ENCODE results near the gene CA11. TPM values are rescaled to one million over a fixed set of nuclear protein-coding genes. Genes with fewer than 3 reads are reported as not detected.
A peak's percentile ranks its signal among the peaks of the same experiment; 100 is the strongest.

CA11 gene
- total and polyA plus RNA-seq, 9 of the 15 experiments (the other 6 are each of a cell fraction or from before 2014, with no cell fraction given) = 2.9 to 19.9 (median 8.3) TPM

DNA sequence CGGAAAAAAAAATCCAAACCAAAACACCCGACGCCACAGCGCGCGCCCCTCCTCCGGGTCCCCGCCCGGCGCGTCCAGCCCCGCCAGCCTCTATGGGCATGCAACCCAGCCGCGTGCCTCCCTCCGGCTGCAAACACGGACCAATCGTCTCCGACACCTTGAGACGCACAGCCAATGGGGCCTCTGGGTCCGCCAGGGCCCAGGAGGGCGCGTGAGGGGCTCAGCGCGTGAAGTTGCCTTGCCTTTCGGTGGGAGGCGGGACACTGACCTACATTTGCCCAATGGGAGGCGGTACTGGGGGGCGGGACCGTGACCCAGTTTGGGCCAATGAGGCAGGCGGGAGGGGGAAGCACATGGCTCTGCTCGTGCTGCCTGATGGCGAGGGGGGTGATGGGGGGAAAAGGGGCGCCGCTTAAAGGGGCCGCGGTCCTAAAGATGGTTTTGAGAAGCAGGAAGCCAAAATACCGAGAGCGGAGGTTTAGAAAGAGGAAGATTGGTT, 8.5 kb downstream of the CA11 start (continued):
- no peak for TF ChIP-seq NR2C1 (IDR thresholded peaks at IDR 0.05)
- TF ChIP-seq NR2C1 (tag; IDR thresholded peaks at IDR 0.05) = no peak
- TF ChIP-seq, protein P1, sequence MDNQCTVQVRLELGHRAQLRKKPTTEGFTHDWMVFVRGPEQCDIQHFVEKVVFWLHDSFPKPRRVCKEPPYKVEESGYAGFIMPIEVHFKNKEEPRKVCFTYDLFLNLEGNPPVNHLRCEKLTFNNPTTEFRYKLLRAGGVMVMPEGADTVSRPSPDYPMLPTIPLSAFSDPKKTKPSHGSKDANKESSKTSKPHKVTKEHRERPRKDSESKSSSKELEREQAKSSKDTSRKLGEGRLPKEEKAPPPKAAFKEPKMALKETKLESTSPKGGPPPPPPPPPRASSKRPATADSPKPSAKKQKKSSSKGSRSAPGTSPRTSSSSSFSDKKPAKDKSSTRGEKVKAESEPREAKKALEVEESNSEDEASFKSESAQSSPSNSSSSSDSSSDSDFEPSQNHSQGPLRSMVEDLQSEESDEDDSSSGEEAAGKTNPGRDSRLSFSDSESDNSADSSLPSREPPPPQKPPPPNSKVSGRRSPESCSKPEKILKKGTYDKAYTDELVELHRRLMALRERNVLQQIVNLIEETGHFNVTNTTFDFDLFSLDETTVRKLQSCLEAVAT (IDR thresholded peaks at IDR 0.05) = 0 out of 4 replicates have a peak, but pooled peaks of 1 of the 2 experiments have one; percentile 18
- no peak for TF ChIP-seq KLF16 (IDR thresholded peaks at IDR 0.05)
- no peak for TF ChIP-seq CAMTA2 (CRISPR knock-in tag; conservative IDR thresholded peaks at IDR 0.05)
- TF ChIP-seq GTF2A2 (tag; IDR thresholded peaks at IDR 0.05) = no peak
- TF ChIP-seq, protein P2, sequence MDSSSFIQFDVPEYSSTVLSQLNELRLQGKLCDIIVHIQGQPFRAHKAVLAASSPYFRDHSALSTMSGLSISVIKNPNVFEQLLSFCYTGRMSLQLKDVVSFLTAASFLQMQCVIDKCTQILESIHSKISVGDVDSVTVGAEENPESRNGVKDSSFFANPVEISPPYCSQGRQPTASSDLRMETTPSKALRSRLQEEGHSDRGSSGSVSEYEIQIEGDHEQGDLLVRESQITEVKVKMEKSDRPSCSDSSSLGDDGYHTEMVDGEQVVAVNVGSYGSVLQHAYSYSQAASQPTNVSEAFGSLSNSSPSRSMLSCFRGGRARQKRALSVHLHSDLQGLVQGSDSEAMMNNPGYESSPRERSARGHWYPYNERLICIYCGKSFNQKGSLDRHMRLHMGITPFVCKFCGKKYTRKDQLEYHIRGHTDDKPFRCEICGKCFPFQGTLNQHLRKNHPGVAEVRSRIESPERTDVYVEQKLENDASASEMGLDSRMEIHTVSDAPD (CRISPR knock-in tag; IDR thresholded peaks at IDR 0.05) = no peak
- TF ChIP-seq RUNX1 (IDR thresholded peaks at IDR 0.05; ENCODE audit: low read depth) = no peak
- no peak for TF ChIP-seq RFX1 (IDR thresholded peaks at IDR 0.05)
- no peak for TF ChIP-seq ZNF57 (CRISPR knock-in tag; IDR thresholded peaks at IDR 0.05)
- peak; percentile 90 for TF ChIP-seq CXXC5 (CRISPR knock-in tag; IDR thresholded peaks at IDR 0.05)
- TF ChIP-seq, protein P3, sequence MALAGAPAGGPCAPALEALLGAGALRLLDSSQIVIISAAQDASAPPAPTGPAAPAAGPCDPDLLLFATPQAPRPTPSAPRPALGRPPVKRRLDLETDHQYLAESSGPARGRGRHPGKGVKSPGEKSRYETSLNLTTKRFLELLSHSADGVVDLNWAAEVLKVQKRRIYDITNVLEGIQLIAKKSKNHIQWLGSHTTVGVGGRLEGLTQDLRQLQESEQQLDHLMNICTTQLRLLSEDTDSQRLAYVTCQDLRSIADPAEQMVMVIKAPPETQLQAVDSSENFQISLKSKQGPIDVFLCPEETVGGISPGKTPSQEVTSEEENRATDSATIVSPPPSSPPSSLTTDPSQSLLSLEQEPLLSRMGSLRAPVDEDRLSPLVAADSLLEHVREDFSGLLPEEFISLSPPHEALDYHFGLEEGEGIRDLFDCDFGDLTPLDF (CRISPR knock-in tag; IDR thresholded peaks at IDR 0.05) = peak; percentile 73
- TF ChIP-seq NFATC3 (IDR thresholded peaks at IDR 0.05) = no peak
- TF ChIP-seq ZNF316 (IDR thresholded peaks at IDR 0.05) = no peak
- peak; percentile 75; the same call in 1 of the 2 replicates for TF ChIP-seq ZNF263 (CRISPR knock-in tag; IDR thresholded peaks at IDR 0.05; ENCODE audit: borderline replicate concordance)
- no peak for TF ChIP-seq ZNF764 (CRISPR knock-in tag; IDR thresholded peaks at IDR 0.05; ENCODE audit: low read depth)
- no peak for TF ChIP-seq ZNF830 (CRISPR knock-in tag; IDR thresholded peaks at IDR 0.05)
- TF ChIP-seq, protein P4, sequence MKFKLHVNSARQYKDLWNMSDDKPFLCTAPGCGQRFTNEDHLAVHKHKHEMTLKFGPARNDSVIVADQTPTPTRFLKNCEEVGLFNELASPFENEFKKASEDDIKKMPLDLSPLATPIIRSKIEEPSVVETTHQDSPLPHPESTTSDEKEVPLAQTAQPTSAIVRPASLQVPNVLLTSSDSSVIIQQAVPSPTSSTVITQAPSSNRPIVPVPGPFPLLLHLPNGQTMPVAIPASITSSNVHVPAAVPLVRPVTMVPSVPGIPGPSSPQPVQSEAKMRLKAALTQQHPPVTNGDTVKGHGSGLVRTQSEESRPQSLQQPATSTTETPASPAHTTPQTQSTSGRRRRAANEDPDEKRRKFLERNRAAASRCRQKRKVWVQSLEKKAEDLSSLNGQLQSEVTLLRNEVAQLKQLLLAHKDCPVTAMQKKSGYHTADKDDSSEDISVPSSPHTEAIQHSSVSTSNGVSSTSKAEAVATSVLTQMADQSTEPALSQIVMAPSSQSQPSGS (CRISPR knock-in tag; IDR thresholded peaks at IDR 0.05) = no peak
- TF ChIP-seq ELF2 (CRISPR knock-in tag; IDR thresholded peaks at IDR 0.05) = no peak
- no peak for TF ChIP-seq TRIM28 (IDR thresholded peaks at IDR 0.05)
- TF ChIP-seq, protein P5, sequence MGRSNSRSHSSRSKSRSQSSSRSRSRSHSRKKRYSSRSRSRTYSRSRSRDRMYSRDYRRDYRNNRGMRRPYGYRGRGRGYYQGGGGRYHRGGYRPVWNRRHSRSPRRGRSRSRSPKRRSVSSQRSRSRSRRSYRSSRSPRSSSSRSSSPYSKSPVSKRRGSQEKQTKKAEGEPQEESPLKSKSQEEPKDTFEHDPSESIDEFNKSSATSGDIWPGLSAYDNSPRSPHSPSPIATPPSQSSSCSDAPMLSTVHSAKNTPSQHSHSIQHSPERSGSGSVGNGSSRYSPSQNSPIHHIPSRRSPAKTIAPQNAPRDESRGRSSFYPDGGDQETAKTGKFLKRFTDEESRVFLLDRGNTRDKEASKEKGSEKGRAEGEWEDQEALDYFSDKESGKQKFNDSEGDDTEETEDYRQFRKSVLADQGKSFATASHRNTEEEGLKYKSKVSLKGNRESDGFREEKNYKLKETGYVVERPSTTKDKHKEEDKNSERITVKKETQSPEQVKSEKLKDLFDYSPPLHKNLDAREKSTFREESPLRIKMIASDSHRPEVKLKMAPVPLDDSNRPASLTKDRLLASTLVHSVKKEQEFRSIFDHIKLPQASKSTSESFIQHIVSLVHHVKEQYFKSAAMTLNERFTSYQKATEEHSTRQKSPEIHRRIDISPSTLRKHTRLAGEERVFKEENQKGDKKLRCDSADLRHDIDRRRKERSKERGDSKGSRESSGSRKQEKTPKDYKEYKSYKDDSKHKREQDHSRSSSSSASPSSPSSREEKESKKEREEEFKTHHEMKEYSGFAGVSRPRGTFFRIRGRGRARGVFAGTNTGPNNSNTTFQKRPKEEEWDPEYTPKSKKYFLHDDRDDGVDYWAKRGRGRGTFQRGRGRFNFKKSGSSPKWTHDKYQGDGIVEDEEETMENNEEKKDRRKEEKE (IDR thresholded peaks at IDR 0.05; ENCODE audit: borderline replicate concordance in 1 of 2, control insufficient read depth in 1 of 2, low read depth in 2 of 2, low read length in 1 of 2) = 0 out of 4 replicates have a peak, but pooled peaks have one; percentile 22 to 39
- TF ChIP-seq ZNF121 (CRISPR knock-in tag; conservative IDR thresholded peaks at IDR 0.05) = no peak
- no peak for TF ChIP-seq ZBED1 (IDR thresholded peaks at IDR 0.05)
- no peak; the same call in 1 of the 2 replicates for TF ChIP-seq TCF7L2 (IDR thresholded peaks at IDR 0.05; ENCODE audit: low read depth, low read length)

Data from K562 (cell line).